ENCODE data around the gene MGARP.

Gene MGARP

GRCh38 chr4:139243448-139244365 lies 36.3 kb downstream of the MGARP start:
- DNase-seq (ENCODE audit: low read depth in 3 of 3): no peak

- no peak for DNase-seq (ENCODE audit: low read depth in 3 of 3)
These were observed 37.4 kb downstream of the MGARP start for GRCh38 chr4:139242511-139243051.

GRCh38 chr4:139241784-139242151 lies 38.3 kb downstream of the MGARP start:
- DNase-seq (ENCODE audit: low read depth in 3 of 3): no peak

- no peak for DNase-seq (ENCODE audit: low read depth in 3 of 3)
These were observed 38.8 kb downstream of the MGARP start for GRCh38 chr4:139241086-139241783.

- no peak for DNase-seq (ENCODE audit: low read depth in 3 of 3)
These were observed 40.8 kb downstream of the MGARP start for GRCh38 chr4:139239127-139239772.

GRCh38 chr4:139234253-139234652 lies 45.8 kb downstream of the MGARP start:
- DNase-seq (ENCODE audit: low read depth in 3 of 3): no peak

GRCh38 chr4:139229534-139230039 lies 50.4 kb downstream of the MGARP start:
- DNase-seq (ENCODE audit: low read depth in 3 of 3): no peak

- DNase-seq (ENCODE audit: low read depth in 3 of 3): no peak
These were observed 52.2 kb downstream of the MGARP start for GRCh38 chr4:139227729-139228404.

- DNase-seq (ENCODE audit: low read depth in 3 of 3): no peak
These were observed 56.2 kb downstream of the MGARP start for GRCh38 chr4:139223682-139224317.

GRCh38 chr4:139222215-139222614 lies 57.8 kb downstream of the MGARP start:
- DNase-seq (ENCODE audit: low read depth in 3 of 3): no peak

- no peak for DNase-seq (ENCODE audit: low read depth in 3 of 3)
These were observed 58.3 kb downstream of the MGARP start for GRCh38 chr4:139221687-139222086.

GRCh38 chr4:139219450-139220055 lies 60.5 kb downstream of the MGARP start:
- DNase-seq (ENCODE audit: low read depth in 3 of 3): no peak
